K562 (cell line): ENCODE measurements around the gene ABCA4. TPM values are rescaled to one million over a fixed set of nuclear protein-coding genes. Genes with fewer than 3 reads are reported as not detected.
A peak's percentile ranks its signal among the peaks of the same experiment; 100 is the strongest.

Source experiments
- ARID2 ChIP-seq: fragments of 450-650 bp; IDR thresholded peaks from 2 replicates; pipeline ENCODE4 v1.6.1; 2017; ENCODE audit warnings: antibody characterized with exemption, mild to moderate bottlenecking
- CBX5 ChIP-seq: IDR thresholded peaks from 2 replicates; pipeline ENCODE4 v1.6.1; 2014; ENCODE audit warnings: low read depth, borderline replicate concordance
- DNMT1 ChIP-seq: fragments of 450-650 bp; IDR thresholded peaks from 2 replicates; pipeline ENCODE4 v1.6.1; 2016; ENCODE audit warnings: antibody characterized with exemption, mild to moderate bottlenecking
- ELF2 ChIP-seq: fragments of 250-450 bp; sonication (Bioruptor Pico); IDR thresholded peaks from 2 replicates; pipeline ENCODE4 v1.5.0; 2021; ENCODE audit warnings: mild to moderate bottlenecking
- FOXJ3 ChIP-seq: sonication (generic); formaldehyde crosslinking; IDR thresholded peaks from 2 replicates; pipeline ENCODE4 v1.4.0; 2020; ENCODE audit warnings: mild to moderate bottlenecking, missing genetic modification reagents
- HMBOX1 ChIP-seq: sonication (generic); IDR thresholded peaks from 2 replicates; pipeline ENCODE4 v1.6.1; 2016
- KAT8 ChIP-seq: fragments of 450-650 bp; IDR thresholded peaks from 2 replicates; pipeline ENCODE4 v1.6.1; 2016; ENCODE audit warnings: low read depth, mild to moderate bottlenecking
- MTA3 ChIP-seq: fragments of 450-650 bp; formaldehyde crosslinking; IDR thresholded peaks from 2 replicates; pipeline ENCODE4 v1.6.1; 2017; ENCODE audit warnings: mild to moderate bottlenecking, borderline replicate concordance
- NFE2 ChIP-seq: IDR thresholded peaks from 2 replicates; pipeline ENCODE4 v1.6.1; 2014; ENCODE audit warnings: antibody characterized with exemption, low read depth
- NR2F6 ChIP-seq: fragments of 450-650 bp; formaldehyde crosslinking; IDR thresholded peaks from 2 replicates; pipeline ENCODE4 v1.4.0; 2020; ENCODE audit warnings: mild to moderate bottlenecking
- PHF8 ChIP-seq: fragments of 200-600 bp; sonication (generic); IDR thresholded peaks from 2 replicates; pipeline ENCODE4 v1.6.1; 2012; ENCODE audit warnings: mixed run types, mild to moderate bottlenecking, inconsistent platforms, low read length, moderate library complexity, borderline replicate concordance
- RFX5 ChIP-seq: IDR thresholded peaks from 2 replicates; pipeline ENCODE4 v1.6.1; 2011; ENCODE audit warnings: low read depth, mild to moderate bottlenecking, improper control_type of control experiment, low read length
- RUNX1 ChIP-seq: sonication (generic); IDR thresholded peaks from 2 replicates; pipeline ENCODE4 v1.6.1; 2016; ENCODE audit warnings: antibody characterized with exemption, low read depth
- SAFB ChIP-seq: fragments of 200-400 bp; formaldehyde crosslinking; IDR thresholded peaks from 2 replicates; pipeline ENCODE4 v1.6.1; 2017; ENCODE audit warnings: low read depth, low read length, borderline replicate concordance
- SMAD1 ChIP-seq: fragments of 150-350 bp; IDR thresholded peaks from 2 replicates; pipeline ENCODE4 v1.6.1; 2014; ENCODE audit warnings: low read length, low read depth; ENCODE audit not compliant: partially characterized antibody
- SMC3 ChIP-seq: conservative IDR thresholded peaks from 2 replicates; pipeline ENCODE4 v1.6.1; 2011; ENCODE audit warnings: low read depth, low read length, improper control_type of control experiment; ENCODE audit not compliant: insufficient read depth
- TAL1 ChIP-seq: fragments of 450-650 bp; IDR thresholded peaks from 2 replicates; pipeline ENCODE4 v1.6.1; 2016; ENCODE audit warnings: mild to moderate bottlenecking
- TEAD1 ChIP-seq, 2 experiments: fragments of 450-650 bp in 1 of 2; sonication (generic) in 1 of 2; formaldehyde crosslinking; IDR thresholded peaks; 2 replicates each; pipeline versions ENCODE4 v1.4.0 to v1.8.0; 2020 to 2022; ENCODE audit warnings: mild to moderate bottlenecking in 2 of 2, missing genetic modification reagents in 1 of 2
- ZBTB26 ChIP-seq: fragments of 450-650 bp; formaldehyde crosslinking; IDR thresholded peaks from 2 replicates; pipeline ENCODE4 v1.4.0; 2022; ENCODE audit warnings: missing genetic modification characterization
- ZFP1 ChIP-seq: fragments of 450-650 bp; formaldehyde crosslinking; IDR thresholded peaks from 2 replicates; pipeline ENCODE4 v1.4.0; 2020; ENCODE audit warnings: mild to moderate bottlenecking, mixed read lengths
- ZNF174 ChIP-seq: fragments of 250-450 bp; sonication (Bioruptor Pico); IDR thresholded peaks from 2 replicates; pipeline ENCODE4 v1.4.0; 2020; ENCODE audit warnings: mild to moderate bottlenecking
- ZNF280B ChIP-seq: fragments of 250-450 bp; sonication (Bioruptor Pico); IDR thresholded peaks from 2 replicates; pipeline ENCODE4 v1.5.1; 2021; ENCODE audit warnings: mild to moderate bottlenecking
- polyA plus RNA-seq, 8 experiments: library from polyadenylated mRNA; depleted of rRNA in 4 of 8; stranded (reverse) in 5 of 8; unstranded in 3 of 8; fragments of >200 nt; fragmentation: Nextera tagmentation in 2 of 8; fragmentation: Illumina TruSeq in 1 of 8; extraction: Ambion mirVana in 2 of 8; extraction: Trizol in 1 of 8; gene quantifications; 2 replicates each; pipeline versions ENCODE4 v1.2.1 to v1.2.3, GENCODE V29; 2011 to 2014; ENCODE audit warnings: inconsistent platforms in 1 of 8, missing spikeins in 1 of 8
- total RNA-seq, 7 experiments: library from RNA; depleted of rRNA in 6 of 7; stranded (reverse); fragments of >200 nt in 6 of 7; fragmentation: Illumina TruSeq in 2 of 7; extraction: Trizol in 2 of 7; gene quantifications; 2 replicates each; pipeline versions ENCODE4 v1.2.1 to v1.2.3, GENCODE V29; 2011 to 2021; ENCODE audit warnings: low replicate concordance in 1 of 7
- TF ChIP-seq, protein P1 (sequence below): sonication (generic); formaldehyde crosslinking; IDR thresholded peaks from 2 replicates; pipeline ENCODE4 v1.9.0; 2022; ENCODE audit warnings: mild to moderate bottlenecking, missing genetic modification reagents
- TF ChIP-seq, protein P2 (sequence below): fragments of 450-650 bp; formaldehyde crosslinking; IDR thresholded peaks from 2 replicates; pipeline ENCODE4 v1.4.0; 2020; ENCODE audit warnings: mild to moderate bottlenecking

The ABCA4 gene
- total and polyA plus RNA-seq, 9 of the 15 experiments (the other 6 are each of a cell fraction or from before 2014, with no cell fraction given) = 0.01 to 0.04 TPM; not detected in 7

GRCh38 chr1:94014635-94015488, 106.1 kb downstream of the ABCA4 start (continued):
- TF ChIP-seq ELF2 (CRISPR knock-in tag) (no peak), RFX5 (no peak), SMC3 (no peak), SMAD1 (no peak), ZNF174 (CRISPR knock-in tag) (no peak), ZBTB26 (no peak), CBX5 (no peak), TAL1 (no peak), NFE2 (0 out of 2 replicates have a peak, but pooled peaks have one; percentile 32), ZNF280B (CRISPR knock-in tag) (no peak), KAT8 (no peak), NR2F6 (CRISPR knock-in tag) (no peak), HMBOX1 (no peak), TEAD1 (CRISPR knock-in tag; IDR thresholded peaks at IDR 0.05) (no peak; a peak in 1 of 4 replicates), SAFB (no peak), RUNX1 (no peak), MTA3 (no peak), FOXJ3 (CRISPR knock-in tag) (no peak), DNMT1 (no peak), ARID2 (no peak), PHF8 (no peak), ZFP1 (no peak)
- TF ChIP-seq, protein P1, sequence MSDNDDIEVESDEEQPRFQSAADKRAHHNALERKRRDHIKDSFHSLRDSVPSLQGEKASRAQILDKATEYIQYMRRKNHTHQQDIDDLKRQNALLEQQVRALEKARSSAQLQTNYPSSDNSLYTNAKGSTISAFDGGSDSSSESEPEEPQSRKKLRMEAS (CRISPR knock-in tag) = no peak
- TF ChIP-seq, protein P2, sequence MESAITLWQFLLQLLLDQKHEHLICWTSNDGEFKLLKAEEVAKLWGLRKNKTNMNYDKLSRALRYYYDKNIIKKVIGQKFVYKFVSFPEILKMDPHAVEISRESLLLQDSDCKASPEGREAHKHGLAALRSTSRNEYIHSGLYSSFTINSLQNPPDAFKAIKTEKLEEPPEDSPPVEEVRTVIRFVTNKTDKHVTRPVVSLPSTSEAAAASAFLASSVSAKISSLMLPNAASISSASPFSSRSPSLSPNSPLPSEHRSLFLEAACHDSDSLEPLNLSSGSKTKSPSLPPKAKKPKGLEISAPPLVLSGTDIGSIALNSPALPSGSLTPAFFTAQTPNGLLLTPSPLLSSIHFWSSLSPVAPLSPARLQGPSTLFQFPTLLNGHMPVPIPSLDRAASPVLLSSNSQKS (CRISPR knock-in tag) = no peak
